Esophagus muscularis mucosa (tissue), 3 donors: ENCODE measurements around the gene WEE2.

Experiments
- CTCF ChIP-seq, 3 experiments: fragments of 200-600 bp in 2 of 3; fragments of 450-650 bp in 1 of 3; sonication (generic) in 2 of 3; IDR thresholded peaks; one replicate each; pipeline ENCODE4 v1.5.1; 2017 to 2019; ENCODE audit warnings: antibody characterized with exemption in 3 of 3, mild to moderate bottlenecking in 2 of 3, moderate library complexity in 1 of 3
- POLR2AphosphoS5 ChIP-seq, 2 donors: sonication (generic); formaldehyde crosslinking; IDR thresholded peaks; one replicate each; pipeline ENCODE4 v1.6.1; 2017; ENCODE audit warnings: antibody characterized with exemption in 2 of 2

DNA sequence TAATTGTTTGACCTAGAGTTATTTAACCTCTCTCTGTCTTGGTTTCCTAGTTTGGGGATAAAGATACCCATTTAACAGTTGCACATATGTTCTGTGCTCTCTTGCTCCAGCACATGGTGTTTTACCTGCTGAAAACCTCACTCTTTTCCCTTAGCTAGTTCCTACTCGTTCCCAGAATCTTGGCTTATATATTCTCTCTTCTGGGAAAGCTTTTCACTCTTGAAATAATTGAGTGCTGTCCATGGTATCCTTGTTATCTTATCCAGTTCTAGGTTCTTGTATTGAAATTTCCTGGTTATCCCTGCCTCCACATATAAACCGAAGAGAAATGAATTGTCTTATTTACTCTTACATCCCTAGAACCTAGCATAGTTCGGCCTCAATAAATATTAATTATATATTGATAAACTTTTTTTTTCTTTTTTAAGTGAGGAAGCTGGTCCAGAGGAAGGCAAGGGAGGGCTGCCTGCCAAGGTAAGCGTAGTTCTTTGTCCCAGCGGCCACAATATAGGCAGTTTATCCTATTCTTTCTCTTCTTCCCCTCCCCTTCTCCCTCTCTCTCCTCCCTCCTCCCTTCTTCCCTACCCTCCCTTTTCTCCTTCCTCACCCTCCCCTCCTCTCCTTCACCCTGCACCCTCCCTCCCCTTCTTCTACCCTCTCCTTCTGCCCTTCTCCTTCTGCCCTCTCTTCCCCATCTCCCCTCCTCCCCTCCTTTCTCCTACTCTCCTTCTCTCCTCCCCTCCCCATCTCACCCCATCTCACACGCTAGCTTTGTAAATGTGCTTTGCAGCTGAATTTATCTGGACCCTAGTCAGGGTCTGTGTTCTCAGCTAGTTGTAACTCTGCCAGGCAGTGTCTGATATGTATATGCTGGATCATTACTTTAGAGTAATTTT lies 7.9 kb downstream of the WEE2 start:
- TF ChIP-seq CTCF (IDR thresholded peaks at IDR 0.05) (no peak), POLR2AphosphoS5 (IDR thresholded peaks at IDR 0.05) (no peak)
